HK-2 (cell line): ENCODE measurements around the gene POLD2.
"Not testable (repeated sequence)": the region's sequence is repeated elsewhere in the genome, so short reads cannot be mapped to it uniquely, and the experiment has no call there.

ENCODE experiments used
- DNase-seq: peaks from one replicate; pipeline ENCODE4 v3.0.0-alpha.2; 2018; ENCODE audit not compliant: unreplicated experiment

The POLD2 gene

DNA sequence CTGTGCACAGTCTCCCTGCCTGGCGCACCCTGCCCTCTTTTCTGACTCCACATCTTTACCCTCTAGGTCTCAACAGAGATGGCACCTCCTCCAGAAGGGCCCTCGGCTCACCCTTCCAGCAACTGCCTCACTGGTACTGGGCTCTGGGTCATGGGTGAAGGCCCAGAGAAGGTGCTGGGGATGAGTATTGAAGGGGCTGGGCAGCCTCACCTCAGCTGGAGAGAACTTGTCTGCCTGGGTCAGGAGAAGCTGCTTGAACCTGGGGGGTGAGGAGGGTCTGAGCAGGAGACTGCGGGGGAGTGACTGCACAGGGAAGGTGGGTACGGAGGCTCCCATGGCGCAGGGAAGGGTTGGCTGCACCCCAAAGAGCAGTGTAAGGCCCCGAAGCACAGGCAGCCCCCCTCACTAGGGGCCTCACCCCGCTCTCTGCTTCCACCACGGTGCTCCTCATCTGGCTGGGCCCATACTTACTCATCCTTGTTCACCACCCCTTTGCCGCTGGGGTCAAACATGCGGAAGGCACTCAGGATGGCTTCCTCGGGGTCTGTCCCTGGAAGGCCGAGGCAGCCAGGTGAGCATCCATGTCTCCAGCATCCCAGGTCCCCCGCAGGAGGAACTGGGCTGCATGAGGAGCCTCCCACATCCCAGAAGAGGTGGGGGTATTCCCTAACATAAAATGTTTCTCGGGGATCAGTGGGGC is 16.1 kb upstream of the POLD2 start:
- DNase-seq = no peak

DNA sequence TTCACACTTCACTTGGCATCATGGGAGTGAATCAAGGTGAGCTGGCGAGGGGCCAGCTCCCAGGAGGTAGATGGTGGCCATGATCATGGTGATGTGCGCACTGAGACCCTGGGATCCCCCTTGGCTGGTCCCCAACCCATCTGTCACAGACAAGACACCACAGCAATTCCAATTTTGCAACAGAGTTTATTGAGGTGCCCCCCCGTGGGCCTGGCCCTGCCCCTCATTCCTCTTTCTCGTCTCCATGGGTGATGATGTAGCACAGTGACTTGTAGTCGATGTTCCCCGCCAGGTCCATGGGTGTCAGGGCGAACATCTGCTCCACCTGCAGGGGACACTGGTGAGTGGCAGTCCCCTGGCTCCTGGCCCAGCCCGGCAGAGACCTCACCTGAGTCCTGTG is 15.3 kb upstream of the POLD2 start:
- no peak for DNase-seq

DNA sequence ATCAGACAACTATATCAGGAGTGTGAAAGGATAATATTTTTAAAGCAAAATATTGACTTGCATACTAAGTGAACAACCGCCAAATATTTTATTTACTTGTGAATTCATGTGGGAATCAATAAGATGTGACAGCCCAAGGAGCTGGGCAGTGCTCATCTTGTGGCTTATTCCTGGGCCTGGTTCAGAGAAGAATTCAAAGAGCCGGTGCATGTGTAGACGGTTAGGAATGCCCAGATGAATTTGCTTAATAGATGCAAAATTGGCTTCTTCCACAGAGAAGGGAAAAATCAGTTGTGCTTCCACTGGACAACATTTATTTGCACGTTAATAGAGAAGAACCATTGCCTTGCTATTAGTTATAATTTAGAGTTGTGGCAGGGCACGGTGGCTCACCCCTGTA is 13.4 kb upstream of the POLD2 start:
- DNase-seq = no peak

DNA sequence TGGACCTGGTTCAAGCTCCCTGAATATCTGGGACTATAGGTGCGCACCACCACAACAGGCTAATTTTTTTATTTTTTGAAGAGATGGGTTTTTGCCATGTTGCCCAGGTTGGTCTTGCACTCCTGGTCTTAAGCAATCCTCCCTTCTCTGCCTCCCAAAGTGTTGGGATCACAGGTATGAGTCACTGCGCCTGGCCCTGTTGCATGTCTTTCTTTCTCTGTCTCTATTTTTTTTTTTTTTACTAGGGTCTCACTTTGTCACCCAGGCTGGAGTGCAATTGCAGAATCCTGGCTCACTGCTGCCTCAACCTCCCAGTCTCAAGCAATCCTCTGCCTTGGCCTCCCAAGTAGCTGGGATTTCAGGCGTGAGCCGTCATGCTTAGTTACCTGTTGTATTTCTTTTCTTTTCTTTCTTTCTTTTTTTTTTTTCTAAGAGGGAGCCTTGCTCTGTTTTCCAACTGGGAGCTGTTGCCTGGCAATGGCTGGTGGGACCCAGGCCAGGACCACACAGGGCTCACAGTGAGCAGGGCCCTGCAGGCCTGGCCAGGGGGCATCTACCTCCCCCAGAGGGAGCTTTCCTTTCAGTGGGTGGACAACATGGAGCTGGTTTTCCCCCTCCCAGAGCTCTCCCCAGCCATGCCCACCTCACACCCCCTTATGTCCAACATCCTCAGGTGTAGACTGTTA is 11.7 kb upstream of the POLD2 start:
- DNase-seq = no peak

DNA sequence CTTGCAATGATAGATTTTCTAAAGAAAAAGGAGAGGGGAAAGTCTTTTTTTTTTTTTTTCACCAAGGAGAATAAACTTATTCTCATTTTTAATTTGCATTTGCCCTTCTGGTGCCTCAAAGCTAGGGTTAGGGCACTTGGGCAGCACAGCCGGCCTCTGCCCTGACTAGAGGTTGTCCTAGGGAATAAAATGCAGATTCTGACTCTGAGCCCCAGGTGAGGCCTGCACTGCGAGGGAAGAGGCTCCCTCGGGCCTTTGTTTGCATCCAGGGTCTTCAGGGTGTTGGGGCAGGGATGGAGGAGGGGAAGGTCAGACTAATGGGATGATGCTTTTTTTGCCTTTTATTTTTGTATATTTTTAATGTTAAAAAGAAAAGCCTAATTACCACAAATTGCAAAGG is 9.9 kb upstream of the POLD2 start:
- DNase-seq = no peak

DNA sequence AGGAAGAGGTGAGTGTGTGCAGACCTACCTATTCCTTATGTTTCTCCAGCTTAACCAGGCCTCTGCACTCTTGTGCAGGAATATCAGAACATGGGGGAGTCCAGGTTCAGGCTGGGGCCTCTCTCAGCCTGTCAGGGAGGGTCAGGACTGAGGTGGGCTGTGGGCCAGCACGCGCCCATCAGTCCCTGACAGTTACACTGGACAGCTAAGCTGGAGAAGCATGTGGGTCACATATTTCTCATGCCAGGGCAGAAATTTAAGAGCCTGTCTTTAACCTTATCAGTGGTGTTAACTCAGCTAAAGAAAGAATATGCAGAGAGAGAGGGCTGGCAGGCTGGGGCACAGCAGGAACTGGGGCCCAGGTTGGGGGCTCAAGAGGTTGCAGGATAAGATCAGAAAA is 8.7 kb upstream of the POLD2 start:
- DNase-seq = no peak

DNA sequence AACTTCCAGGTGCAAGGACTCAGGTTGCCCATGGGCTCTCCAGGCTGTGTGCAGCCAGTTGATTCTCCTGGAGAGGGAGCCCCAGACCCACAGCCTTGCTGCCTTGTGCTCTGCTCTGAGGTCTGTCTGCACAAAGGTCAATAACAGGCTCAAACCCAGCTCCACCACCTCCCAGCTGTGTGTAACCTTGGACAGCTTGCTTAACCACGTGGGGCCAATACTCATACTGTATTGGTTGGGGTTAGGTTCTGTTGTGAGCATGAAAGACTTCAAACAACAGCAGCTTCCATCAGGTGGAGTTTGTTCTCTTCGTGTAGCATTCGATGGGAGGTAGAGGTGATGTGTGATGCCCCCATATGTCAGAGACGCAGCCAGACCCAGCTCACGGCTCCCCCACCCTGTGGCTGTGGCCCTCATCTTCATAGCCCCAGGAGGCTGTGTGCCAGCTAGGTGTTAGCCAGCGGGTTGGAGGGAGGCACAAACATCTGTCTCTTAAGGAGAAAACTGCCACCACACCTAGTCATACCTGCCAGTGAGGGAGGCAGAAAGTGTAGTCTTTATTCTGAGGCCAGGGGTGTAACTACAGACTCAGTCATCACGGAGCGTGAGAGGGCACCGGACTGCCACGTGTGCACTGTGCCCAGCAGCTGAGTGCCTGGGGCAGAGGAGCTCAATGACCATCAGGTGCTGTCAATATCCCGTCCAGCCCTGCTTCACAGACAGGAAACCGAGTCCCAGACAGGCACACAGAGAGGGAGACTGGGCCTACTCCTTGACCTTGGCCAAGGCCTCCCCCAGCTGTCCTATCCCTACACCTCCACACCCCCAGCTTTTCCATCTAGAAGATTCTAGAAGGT is 8.1 kb upstream of the POLD2 start:
- DNase-seq = peak; percentile 27

DNA sequence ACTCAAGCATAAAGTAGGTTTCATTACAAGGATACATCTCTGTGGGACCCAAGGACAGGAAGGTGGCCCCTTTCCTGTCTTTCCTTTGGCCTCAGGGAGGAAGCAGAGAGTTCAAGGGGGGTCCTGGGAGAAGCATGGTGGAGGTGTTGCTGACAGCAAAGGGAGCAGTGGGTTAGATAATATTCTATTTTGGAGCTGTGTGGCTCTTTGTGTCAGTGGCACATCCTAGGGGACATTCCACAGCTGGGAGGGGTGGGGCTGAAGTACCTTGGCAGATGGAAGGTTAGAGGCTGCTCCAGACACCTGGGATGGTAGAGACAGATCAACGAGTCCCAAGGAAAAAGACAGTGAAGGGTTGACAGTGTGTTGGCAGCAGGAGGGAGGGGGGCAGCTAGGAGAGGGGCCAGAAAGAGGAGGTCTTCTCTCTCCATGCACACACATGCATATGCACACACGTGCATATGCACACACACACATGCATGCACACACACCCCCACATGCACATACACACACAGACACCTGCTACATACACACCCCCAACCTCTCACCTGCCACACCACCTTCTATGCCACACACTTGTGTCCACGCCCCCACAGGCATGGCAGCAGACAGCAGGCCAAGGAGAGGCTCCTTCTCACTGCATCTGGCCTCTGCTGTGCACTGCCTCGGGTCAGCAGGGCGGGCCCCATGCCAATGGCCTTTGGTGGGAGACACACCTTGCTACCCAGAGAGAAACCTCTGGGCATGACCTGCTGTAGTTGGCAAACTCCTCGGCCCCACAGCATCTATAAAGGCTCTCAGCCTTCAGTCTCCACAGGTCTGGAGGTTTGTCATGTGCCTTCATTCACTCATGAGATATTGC is 5.6 kb upstream of the POLD2 start:
- no peak for DNase-seq

DNA sequence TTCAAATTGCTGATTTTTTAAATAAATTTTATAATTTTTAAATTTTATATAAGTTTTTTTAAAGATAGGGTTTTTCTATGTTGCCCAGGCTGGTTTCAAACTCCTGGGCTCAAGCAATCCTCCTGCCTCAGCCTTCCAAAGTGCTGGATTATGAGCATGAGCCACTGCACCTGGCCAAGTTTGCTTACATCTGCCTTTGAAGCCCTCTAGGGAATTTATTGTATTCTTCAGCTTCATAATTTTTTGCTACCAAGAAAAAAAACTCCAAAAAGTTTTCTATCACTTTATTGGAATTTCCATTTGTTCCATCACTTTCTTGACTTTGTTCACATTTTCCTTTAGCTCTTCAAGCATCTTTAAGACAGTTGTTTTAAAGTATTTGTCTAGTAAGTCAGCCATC is 3.8 kb upstream of the POLD2 start:
- DNase-seq = no peak

DNA sequence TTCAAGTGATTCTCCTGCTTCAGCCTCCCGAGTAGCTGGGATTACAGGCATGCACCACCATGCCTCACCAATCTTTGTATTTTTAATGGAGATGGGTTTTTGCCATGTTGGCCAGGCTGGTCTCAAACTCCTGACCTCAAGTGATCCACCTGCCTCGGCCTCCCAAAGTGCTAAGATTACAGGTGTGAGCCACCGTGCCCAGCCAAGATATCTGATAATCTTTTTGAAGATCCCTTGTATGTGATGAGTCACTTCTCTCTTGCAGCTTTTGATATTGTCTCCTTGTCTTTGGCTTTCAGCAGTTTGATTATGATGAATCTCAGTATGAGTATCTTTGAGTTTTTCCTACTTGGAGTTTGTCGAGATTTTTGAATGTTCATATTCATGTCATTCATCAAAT is 3.2 kb upstream of the POLD2 start:
- DNase-seq = not testable (repeated sequence)

DNA sequence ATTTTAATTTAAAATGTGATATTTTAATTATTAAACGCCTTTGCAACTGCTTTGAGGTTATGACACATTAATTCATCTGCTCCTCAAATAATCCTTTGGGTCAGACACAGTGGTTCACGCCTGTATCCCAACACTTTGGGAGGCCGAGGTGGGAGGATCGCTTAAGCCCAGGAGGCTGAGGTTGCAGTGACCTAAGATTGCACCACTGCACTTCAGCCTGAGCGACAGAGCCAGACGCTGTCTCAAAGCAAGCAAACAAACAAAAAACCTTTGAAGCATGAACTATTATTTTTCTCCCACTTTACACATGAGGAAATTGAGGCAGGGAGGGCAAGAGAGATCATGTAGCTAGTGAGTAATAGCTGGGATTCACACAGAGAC is 1.5 kb upstream of the POLD2 start:
- no peak for DNase-seq

DNA sequence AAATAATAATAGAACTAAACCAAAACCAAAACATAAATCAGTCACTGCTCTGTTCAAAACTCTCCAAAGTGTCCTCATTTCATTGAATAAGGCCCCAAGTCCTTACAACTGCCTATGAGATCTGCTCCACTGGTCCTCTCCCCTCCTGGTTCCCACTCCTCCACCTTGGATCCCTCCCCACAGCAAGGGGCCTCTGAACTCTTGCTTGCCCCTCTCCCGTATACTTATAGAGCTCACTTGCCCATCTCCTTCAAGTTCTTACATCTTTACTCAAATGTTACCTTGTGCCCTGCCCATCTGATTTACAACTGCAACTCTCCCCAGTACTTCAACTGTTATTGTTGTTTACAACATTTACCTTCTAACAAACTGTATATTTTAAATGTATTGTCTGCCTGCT is 819 bp downstream of the POLD2 start:
- no peak for DNase-seq

DNA sequence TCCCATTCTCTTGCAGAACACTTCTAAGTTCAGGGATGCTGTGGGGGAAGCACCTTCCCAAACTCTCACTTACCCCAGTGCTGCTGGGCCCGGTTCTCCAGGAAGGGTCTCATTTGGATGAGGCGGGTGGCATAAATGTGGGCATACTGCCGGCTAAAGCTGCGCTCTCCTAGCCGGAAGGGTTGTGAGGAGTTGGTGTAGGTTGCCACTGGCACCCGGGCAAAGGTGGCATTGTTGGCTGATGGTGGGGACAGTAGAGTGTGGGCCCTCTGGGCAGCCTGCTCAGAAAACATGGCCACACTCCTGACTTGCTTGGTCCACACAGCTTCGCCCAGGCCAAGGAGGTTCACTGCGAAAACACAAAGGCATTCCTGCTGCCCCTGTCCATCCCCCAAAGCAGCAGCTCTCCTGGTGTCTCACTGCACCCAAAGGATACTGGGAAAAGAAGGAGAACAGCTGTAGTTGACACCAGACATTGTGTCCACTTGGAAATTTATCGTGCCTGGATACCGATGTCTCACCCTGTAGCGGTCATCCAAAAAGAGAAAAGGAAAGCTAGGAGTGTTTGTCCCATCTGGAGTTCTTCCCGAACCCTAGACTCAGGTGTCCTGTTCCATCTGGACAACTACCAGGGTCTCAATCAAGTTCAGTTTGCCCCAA is 1.5 kb downstream of the POLD2 start:
- no peak for DNase-seq

DNA sequence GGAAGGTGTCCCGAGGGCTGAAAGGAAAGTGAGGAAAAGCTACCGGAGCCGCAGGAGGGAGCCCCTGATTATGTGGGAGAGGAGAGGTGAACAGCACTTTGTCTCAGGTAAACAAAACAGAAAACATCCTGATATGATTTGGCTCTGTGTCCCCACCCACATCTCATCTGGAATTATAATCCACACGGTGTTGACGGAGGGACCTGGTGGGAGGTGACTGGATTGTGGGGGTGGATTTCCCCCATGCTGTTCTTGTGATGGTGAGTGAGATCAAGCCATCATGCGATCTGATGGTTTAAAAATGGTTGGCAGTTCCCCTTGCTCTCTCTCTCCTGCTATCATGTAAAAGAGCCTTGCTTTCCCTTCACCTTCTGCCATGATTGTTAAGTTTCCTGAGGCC is 3.0 kb downstream of the POLD2 start:
- DNase-seq = no peak

DNA sequence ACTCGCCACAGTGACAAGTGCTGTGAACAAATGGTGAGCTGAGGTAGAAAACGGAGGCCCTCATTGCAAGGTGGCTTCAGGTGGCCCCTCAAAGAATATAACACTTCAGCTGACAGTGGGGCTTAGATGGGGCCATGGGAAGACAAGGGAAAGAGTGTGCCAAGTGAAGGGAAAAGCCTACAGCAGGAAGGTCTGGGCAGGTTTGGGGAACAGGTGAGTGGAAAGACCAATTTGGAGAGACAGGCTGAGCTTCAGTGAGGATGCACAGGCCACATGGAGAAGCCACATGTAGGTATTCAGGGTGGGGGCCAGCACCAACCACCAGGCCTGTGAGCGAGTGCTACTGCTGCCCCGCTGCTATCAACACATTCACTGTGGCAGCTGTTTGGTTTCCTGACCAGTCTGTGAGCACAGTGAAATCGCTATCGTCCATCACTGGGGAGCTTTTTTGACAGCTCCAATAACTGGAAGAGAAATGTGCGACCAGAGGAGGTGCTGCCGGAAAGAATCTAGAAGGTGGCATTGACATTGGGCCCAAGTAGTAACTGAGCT is 3.4 kb downstream of the POLD2 start:
- DNase-seq = no peak

DNA sequence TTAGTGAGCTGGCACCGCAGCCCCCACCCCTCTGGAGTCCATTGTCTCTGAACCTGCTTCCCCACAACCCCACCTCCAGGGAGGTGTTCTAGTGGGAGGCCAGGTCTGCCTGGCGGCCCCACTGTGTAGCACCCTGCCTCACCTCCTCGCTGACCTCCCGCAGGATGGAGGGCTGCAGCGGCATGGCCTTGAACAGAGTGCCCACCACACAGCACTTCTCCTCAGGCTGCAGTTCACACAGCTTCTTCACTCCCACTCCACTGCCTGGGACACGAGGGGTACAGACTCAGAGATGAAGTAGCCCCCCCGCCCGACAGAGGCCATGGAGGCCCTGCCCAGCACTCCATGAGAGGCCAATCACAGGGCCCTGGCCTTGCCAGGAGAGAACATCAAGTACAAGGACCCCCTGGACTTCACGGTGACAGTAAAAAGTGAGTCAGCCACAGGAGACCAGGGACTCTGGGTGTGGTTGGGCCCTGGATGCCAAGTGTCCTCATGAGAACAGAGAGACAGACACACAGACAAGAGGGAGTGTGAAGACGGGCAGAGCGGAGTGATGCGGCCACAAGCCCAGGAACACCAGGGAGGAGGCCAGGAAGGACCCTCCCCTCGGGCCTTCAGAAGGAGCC is 5.4 kb downstream of the POLD2 start:
- DNase-seq = no peak

DNA sequence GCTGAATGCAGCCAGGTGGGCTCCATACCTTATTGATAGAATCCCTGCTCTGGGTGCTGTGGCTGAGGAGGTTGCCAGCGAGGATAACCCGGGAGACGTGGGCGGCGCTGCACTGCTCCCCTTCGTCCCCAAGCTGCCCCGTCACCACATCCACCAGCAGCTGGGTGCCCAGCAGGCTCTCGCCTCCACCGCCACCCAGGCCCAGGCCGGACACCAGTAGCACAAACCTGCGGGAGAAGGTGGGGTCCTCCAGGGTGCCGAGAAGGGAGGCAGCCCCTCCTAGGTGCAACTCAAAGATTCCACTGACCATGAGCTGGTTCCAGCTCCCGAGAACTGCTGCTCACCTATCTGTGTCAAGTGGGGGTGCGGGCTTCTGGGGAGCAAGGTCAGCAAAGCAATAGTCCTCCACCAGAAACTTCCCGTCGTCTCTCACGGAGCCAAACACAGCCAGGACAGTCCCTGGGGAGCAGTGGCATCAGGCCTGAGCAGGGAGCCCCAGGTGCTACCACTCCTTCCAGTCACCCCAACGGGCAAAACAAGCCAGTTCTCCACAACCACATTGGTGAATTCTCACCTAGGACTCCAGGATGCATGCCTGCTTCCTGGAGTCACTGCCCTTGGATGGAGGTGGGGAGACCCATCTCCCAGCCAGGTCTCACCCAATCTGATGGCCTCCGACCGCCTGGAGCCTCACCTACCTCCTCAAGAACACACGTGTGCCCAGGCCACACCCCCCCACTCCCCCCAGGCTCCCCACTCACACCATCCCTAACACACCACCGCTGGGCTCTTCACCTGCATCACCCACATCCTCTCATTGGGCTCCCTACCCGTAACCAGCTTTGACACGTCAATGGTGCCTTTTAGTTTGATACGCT is 6.3 kb downstream of the POLD2 start:
- DNase-seq = no peak

DNA sequence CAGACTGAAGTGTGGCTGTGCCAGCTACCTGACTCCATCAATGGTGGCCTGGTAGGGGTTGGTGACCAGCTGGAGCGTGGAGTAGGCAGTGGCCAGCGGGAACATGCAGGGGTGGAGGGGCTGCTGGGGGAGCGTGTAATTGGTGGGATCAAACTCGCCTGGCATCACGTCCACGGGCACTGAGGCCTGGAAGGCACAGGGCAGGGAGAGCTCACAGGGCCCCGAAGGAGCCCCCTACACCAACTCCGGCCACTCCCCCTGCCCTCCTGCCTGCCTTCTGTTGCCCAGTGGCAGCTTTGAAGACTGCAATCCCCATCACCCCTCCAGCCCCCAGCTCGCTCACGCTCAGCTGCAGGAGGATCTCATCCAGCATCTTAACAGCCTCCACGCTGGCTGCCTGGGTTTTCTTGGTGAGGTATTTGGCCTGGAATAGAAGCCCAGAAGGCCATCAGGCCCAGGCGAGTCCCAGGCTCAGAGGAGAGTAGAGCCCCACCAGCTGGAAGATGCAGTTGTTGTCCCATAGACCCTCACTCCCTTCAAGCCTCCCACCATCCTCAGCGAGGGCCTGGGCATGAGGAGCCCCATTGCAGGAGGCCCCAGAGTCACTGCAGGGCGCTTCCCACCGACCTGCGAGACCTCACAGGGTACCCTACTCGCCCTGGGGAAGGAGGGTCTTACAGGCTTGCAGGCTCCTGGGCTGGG is 7.1 kb downstream of the POLD2 start:
- DNase-seq = no peak
